Cardiac fibroblast (primary cell): ENCODE results near the gene SRCAP.

ENCODE experiments used
- DNase-seq, 2 donors: peaks; one replicate each; pipeline versions ENCODE4 v3.0.0 to v3.0.0-alpha.2; 2010; ENCODE audit warnings: low read depth in 2 of 2
- H3K4me3 ChIP-seq, 2 donors: replicated peaks in 1 of 2; 1 replicate in 1 of 2; 2 replicates in 1 of 2; pipeline ENCODE4 v1.5.1; 2011; ENCODE audit warnings: low read depth in 2 of 2, low read length in 2 of 2, mild to moderate bottlenecking in 2 of 2, moderate library complexity in 1 of 2
- TF ChIP-seq, protein P1 (sequence below): IDR thresholded peaks from one replicate; pipeline ENCODE4 v1.5.1; 2011; ENCODE audit warnings: low read depth, mild to moderate bottlenecking, low read length, inconsistent platforms

The SRCAP gene

DNA sequence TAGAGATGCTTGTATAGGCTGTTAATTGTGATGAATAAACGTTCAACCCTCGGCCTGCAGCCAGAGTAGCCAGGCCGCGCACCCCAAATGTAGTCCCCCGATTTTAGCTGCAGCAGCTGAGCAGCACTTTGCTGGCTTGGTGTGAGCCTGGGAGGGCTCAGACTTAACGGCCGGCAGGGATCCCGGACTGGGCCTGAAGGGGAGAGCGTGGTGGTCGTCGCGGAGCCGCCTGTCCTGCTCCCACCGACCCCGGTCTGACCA is 76.1 kb downstream of the SRCAP start:
- DNase-seq, result no peak
- peak overlapping the region; percentile 63 to 65 for H3K4me3 ChIP-seq
- TF ChIP-seq, protein P1, sequence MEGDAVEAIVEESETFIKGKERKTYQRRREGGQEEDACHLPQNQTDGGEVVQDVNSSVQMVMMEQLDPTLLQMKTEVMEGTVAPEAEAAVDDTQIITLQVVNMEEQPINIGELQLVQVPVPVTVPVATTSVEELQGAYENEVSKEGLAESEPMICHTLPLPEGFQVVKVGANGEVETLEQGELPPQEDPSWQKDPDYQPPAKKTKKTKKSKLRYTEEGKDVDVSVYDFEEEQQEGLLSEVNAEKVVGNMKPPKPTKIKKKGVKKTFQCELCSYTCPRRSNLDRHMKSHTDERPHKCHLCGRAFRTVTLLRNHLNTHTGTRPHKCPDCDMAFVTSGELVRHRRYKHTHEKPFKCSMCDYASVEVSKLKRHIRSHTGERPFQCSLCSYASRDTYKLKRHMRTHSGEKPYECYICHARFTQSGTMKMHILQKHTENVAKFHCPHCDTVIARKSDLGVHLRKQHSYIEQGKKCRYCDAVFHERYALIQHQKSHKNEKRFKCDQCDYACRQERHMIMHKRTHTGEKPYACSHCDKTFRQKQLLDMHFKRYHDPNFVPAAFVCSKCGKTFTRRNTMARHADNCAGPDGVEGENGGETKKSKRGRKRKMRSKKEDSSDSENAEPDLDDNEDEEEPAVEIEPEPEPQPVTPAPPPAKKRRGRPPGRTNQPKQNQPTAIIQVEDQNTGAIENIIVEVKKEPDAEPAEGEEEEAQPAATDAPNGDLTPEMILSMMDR, result no peak

DNA sequence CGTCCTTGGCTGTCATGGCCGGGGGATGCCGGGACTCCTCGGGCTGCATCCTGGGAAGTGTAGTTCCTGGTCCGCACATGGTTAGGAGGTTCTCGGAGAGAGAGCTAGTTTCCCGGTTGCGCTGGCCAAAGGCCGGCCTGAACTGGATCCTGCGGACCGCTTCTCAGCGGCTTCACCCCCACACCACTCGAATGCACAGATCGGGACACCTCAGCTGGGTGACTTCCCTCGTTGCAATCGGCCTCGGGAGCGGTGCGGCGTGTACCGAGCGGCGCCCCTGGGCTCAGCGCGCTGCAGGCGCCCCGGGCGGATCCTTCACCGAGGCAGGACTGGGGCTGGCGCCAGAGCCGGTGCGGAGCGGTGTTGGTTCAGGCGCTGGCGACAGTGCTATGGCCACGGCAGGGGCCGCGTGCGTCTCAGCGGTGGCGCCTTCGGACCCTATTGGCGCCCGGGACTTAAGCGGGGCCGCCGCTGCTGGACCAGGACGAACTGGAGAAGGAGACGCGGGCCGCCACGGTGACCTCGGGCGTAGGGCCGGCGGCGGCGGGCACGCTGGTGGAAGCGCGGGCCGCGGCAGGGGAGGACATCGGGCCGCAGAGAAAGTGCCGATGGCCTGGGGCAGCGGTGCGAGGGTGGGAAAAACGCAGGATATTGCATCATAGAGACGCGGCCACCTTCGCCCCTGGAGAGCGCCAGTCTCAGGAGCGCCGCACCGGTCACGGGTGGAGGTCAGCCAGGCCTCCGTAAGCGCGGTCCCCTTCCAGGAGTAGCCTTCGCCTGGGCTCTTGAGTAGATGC is 76.6 kb downstream of the SRCAP start:
- TF ChIP-seq, protein P1, result no peak
- peak; percentile 84 to 87 for DNase-seq
- peak overlapping the region; percentile 63 to 65 for H3K4me3 ChIP-seq

DNA sequence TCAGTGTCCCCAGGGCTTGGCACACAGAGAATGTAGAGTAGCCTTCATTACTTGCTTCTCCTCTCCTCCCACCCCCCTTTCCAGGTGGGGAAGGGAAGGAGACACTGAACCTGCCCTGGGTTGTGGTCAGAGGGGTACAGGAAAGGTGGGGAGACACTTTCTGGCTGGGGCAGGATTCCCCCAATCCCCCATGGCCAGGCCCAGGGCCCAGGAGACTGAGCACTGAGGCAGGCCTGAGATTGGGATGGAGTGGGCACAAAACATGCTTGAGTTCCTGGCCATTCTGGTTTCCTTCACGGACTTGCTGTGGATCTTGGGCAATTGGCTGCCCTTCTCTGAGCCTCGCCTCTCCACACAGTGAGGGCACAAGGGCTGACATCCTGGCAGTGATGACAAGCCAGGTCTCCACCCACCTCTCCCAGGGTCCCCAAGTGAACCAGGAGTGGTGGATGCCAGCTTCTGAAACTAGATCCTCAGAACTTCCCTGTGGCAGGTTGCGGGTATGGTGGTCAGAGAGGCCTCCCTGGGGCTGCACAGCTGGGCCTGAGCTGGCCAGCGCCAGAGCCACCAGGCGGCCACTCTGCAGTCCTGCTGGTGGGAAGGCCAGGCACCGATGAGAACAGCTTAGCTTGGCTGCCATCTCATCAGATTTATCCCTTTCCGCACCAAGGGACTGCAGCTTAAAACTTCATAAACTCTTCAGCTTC is 78.8 kb downstream of the SRCAP start:
- H3K4me3 ChIP-seq, result no peak overlapping the region
- DNase-seq, result no peak
- TF ChIP-seq, protein P1, result no peak

DNA sequence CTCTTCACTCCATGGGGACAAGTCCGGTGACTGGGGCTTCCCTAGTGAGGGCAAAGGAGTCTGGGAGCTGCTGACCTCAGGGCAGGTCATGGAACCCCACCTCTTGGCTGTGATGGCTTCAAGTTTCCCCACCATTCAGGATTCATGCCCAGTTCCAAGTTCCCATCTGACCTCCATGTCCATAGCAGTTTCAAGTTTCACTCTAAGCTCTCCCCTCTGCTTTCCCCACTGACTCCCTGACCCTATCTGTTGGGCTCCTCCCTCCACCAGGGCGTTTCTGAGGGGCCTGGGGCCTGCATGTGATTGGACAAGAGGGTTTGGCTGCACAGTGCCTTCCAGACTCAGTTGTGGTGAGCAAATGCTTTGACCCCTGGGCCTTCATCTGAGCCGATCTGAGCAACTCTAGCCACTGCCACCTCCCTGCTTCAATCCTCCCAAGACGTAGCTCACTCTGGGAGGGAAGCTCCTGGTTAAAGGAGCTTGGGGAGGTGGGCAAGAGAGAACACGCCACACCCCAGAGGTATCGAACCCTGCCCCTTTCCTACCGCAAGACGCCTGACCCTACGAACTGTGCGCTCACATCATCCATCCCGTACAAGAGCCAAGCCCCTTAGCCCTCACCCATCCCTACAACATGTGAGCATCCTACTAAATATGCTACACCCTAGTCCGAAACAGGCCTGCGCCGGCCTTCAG is 79.7 kb downstream of the SRCAP start:
- TF ChIP-seq, protein P1, result no peak
- peak in 1 of 2 donors; percentile 42 for DNase-seq
- no peak overlapping the region for H3K4me3 ChIP-seq

DNA sequence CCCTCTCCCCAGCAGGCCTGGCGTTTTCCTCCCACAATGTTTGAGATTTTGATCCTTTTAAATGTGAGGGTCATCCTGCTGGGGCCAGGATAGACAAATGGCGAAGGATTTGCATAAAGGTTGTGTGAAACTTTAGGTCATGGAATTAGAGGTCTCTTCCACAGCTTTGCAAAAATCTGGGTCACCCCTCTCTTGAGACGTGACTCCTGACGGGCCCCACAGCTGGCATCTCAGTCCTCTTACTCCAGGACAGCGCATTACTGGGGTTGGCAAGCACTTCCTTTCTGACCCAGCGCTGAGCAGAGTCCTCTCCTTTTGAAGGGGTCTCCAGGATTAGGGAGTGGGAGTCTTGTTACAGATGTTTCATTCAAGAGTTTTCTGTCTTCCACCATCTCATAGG is 80.6 kb downstream of the SRCAP start:
- no peak for DNase-seq
- no peak overlapping the region for H3K4me3 ChIP-seq
- TF ChIP-seq, protein P1, result no peak

DNA sequence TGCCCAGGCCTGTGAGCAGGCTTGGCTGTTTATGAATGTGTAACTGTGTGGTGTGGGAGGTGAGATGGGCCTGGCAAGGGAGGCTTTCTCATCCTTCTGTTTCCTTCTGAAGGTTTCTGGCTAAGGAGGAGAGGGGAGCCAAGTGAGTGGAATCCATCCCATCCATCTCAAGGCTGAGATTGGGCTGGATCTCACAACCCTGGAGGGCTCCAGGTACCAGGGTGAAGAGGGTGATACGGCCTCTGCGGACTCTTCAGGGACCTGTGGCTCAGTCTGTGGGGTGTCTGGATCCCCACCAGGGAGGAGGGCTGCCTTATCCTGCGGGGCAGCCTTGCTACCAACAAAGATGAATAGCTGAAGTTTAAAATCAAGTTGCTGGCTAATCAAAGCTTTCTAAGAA is 81.0 kb downstream of the SRCAP start:
- DNase-seq, result no peak
- TF ChIP-seq, protein P1, result no peak
- no peak overlapping the region for H3K4me3 ChIP-seq
